ENCODE results near the gene JUND. TPM values are rescaled to one million over a fixed set of nuclear protein-coding genes. Genes with fewer than 3 reads are reported as not detected.

JUND gene
- total and polyA plus RNA-seq, 2 of the 8 experiments (the other 6 are each of a cell fraction or from before 2014, with no cell fraction given) = 54.0 to 77.5 TPM

GRCh38 chr19:18245297-18245696, 36.1 kb downstream of the JUND start (continued):
- TF ChIP-seq NANOG (IDR thresholded peaks at IDR 0.05; ENCODE audit: insufficient read depth, low read depth, low read length, poor library complexity, severe bottlenecking) (no peak), SIX5 (IDR thresholded peaks at IDR 0.05; ENCODE audit: low read depth, low read length) (no peak), BACH1 (IDR thresholded peaks at IDR 0.05; ENCODE audit: low read length) (no peak), EGR1 (IDR thresholded peaks at IDR 0.05; ENCODE audit: borderline replicate concordance, low read depth, low read length) (no peak), KDM4A (IDR thresholded peaks at IDR 0.05; ENCODE audit: low read depth, low read length, severe bottlenecking) (no peak)

All from H1 (cell line).